CD8-positive, alpha-beta memory T cell (primary cell): ENCODE data around the gene TTC9. TPM values are rescaled to one million over a fixed set of nuclear protein-coding genes. Genes with fewer than 3 reads are reported as not detected.

Experiments used
- CTCF ChIA-PET: fragments of 350-600 bp; sonication (Branson Sonifier 250); formaldehyde crosslinking; loops from one replicate; lab custom pipeline; 2021; ENCODE audit warnings: antibody characterized with exemption; lab: Charles Lee
- POLR2A ChIA-PET: fragments of 350-600 bp; sonication (Branson Sonifier 250); formaldehyde crosslinking; loops from one replicate; lab custom pipeline; 2021; ENCODE audit warnings: antibody characterized with exemption; lab: Charles Lee
- DNase-seq, 5 donors: peaks; one replicate each; pipeline versions ENCODE4 v3.0.0 to v3.0.0-alpha.2; 2020 to 2022; ENCODE audit warnings: mixed read lengths in 1 of 5
- H3K27ac ChIP-seq: one replicate; pipeline ENCODE4 v1.7.0; 2013; ENCODE audit warnings: low read depth, mild to moderate bottlenecking, low read length, moderate library complexity
- H3K27me3 ChIP-seq: 2 replicates; pipeline ENCODE4 v1.7.0; 2013; ENCODE audit warnings: low read length, mild to moderate bottlenecking; ENCODE audit not compliant: insufficient read depth, poor library complexity, severe bottlenecking
- H3K36me3 ChIP-seq: 2 replicates; pipeline ENCODE4 v1.7.0; 2013; ENCODE audit warnings: mild to moderate bottlenecking, low read length, moderate library complexity; ENCODE audit not compliant: insufficient read depth
- H3K4me1 ChIP-seq: 2 replicates; pipeline ENCODE4 v1.7.0; 2013; ENCODE audit warnings: mild to moderate bottlenecking, low read length, moderate library complexity; ENCODE audit not compliant: insufficient read depth
- H3K4me3 ChIP-seq: 2 replicates; pipeline ENCODE4 v1.7.0; 2013; ENCODE audit warnings: mild to moderate bottlenecking, low read length
- H3K9me3 ChIP-seq: 2 replicates; pipeline ENCODE4 v1.7.0; 2013; ENCODE audit warnings: mild to moderate bottlenecking, low read length
- H3K27ac Mint-ChIP-seq, 8 donors: one replicate each; pipeline ENCODE4 v1.8.0; 2020 to 2021; ENCODE audit warnings: mixed read lengths in 8 of 8, mild to moderate bottlenecking in 6 of 8, inconsistent platforms in 3 of 8, moderate library complexity in 3 of 8
- H3K27me3 Mint-ChIP-seq, 2 donors: one replicate each; pipeline ENCODE4 v1.8.0; 2020 to 2021; ENCODE audit warnings: mixed read lengths in 2 of 2, mild to moderate bottlenecking in 1 of 2, moderate library complexity in 1 of 2
- H3K36me3 Mint-ChIP-seq, 3 donors: one replicate each; pipeline ENCODE4 v1.8.0; 2020 to 2021; ENCODE audit warnings: mixed read lengths in 3 of 3, inconsistent platforms in 1 of 3, mild to moderate bottlenecking in 1 of 3
- H3K4me1 Mint-ChIP-seq, 3 donors: one replicate each; pipeline ENCODE4 v1.8.0; 2020 to 2021; ENCODE audit warnings: mixed read lengths in 3 of 3, inconsistent platforms in 1 of 3, mild to moderate bottlenecking in 1 of 3
- H3K4me3 Mint-ChIP-seq, 7 donors: one replicate each; pipeline ENCODE4 v1.8.0; 2020 to 2021; ENCODE audit warnings: mixed read lengths in 7 of 7, mild to moderate bottlenecking in 6 of 7, moderate library complexity in 4 of 7, inconsistent platforms in 2 of 7
- H3K9me3 Mint-ChIP-seq, 5 donors: one replicate each; pipeline ENCODE4 v1.8.0; 2020 to 2022; ENCODE audit warnings: mixed read lengths in 5 of 5, mild to moderate bottlenecking in 3 of 5, moderate library complexity in 2 of 5, inconsistent platforms in 1 of 5
- polyA plus RNA-seq: library from polyadenylated mRNA; unstranded; fragments of 300-500 nt; fragmentation: Illumina TruSeq; gene quantifications from one replicate; pipeline ENCODE4 v1.2.3, GENCODE V29; 2021
- total RNA-seq, 2 experiments: library from RNA; stranded (reverse); gene quantifications; one replicate each; pipeline ENCODE4 v1.2.3, GENCODE V29; 2021

The TTC9 gene
- total RNA-seq = 1 to 10 TPM; 5.8 to 6.5 TPM
- polyA plus RNA-seq = 12.5 TPM

DNA sequence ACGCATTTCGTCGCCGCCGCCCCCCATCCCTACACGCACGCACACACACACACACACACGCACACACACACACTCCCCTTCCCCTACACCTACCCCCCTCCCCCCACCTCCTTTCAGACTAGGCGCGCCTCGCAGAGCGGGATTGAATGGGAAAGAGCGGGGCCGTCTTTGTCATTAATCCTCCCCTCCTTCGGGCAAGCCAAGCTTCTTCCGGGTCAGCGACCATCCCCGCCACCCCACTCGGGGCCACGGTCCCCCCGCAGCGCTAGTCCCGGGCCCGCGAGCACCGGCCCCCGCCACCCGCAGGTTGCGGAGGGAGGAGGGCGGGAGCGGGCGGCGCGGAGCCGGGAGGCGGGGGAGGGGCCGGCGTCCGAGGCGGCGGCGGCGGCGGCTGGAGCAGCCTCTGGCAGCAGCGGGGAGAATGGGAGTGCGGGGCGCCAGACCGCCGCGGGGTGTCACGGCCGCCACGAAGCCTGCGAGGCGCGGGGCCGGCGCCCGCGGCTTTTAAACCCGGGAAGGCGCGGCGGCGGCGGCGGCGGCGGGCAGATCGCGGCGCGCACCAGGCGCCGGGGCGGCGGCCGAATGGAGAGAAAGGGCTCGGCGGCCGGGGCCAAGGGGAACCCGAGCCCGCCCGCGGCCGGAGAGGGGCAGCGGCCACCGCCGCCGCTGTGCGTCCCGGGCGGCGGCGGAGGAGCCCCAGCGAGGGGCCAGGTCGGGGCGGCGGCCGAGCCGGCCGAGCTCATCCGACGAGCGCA is at the start of gene TTC9:
Gene TTC9, plus strand, starts transcription at position 369 of the 755 bp plus-strand sequence. Its CDS starts 214 bp downstream, at position 583.
- Mint-ChIP-seq H3K4me3 (peak within 1 kb of the TSS; percentile 97 to 99 (median 97)), H3K9me3 (no peaks in the 10 kb centered on the region), H3K4me1 (peaks cover 50 to 63% (median 57%) of the 10 kb centered on the region in 3 donors), H3K36me3 (peaks cover 0 to 15% (median 0%) of the 10 kb centered on the region in 3 donors), H3K27me3 (peaks cover 0 to 3% of the 10 kb centered on the region in 2 donors), H3K27ac (peak within 1 kb of the TSS; percentile 91 to 97 (median 96))
- ChIA-PET CTCF (interaction anchor here (0.6 to 3.9 kb wide), 10 partner anchors 14 to 400 kb away, joined by 3 to 31 read pairs (median 6); partner anchors contain the start of gene MED6), POLR2A (interaction anchor here (0.9 to 3.9 kb wide), 4 partner anchors 12 to 168 kb away, joined by 4 to 42 read pairs (median 14); partner anchors contain the start of gene MAP3K9)
- Histone ChIP-seq H3K4me3 (peak within 1 kb of the TSS; percentile 74), H3K36me3 (no peaks in the 10 kb centered on the region), H3K9me3 (no peaks in the 10 kb centered on the region), H3K4me1 (peaks cover 39% of the 10 kb centered on the region), H3K27me3 (no peaks in the 10 kb centered on the region), H3K27ac (peak within 1 kb of the TSS; percentile 30)
- DNase-seq = peak in 4 of 5 donors; percentile 23 to 53 (median 40)

DNA sequence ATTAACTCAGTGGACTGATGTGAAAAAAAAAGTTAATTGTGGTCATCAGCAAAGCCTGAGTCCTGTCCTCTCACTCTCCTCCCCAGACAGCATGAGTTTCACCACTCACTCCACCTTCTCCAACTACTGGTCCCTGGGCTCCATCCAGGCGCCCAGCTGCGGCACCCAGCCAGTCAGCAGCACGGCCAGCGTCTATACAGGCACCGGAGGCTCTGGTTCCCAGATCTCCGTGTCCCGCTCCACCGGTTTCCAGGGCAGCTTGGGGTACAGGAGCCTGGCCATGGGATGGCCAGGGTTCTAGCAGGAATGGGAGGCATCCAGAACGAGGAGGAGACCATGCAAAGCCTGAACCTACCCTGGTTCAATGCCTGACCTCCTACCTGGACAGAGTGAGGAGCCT is 47.3 kb upstream of the TTC9 start:
- no peak overlapping the region for H3K27ac Mint-ChIP-seq
- no peaks in the 10 kb centered on the region for H3K9me3 Mint-ChIP-seq
- no peaks in the 10 kb centered on the region for H3K27me3 Mint-ChIP-seq
- peaks cover 16 to 37% (median 27%) of the 10 kb centered on the region in 3 donors for H3K4me1 Mint-ChIP-seq
- peaks cover 57% of the 10 kb centered on the region for H3K36me3 ChIP-seq
- ChIA-PET CTCF (no interaction called here), POLR2A (no interaction called here)
- no peaks in the 10 kb centered on the region for H3K9me3 ChIP-seq
- no peak overlapping the region for H3K27ac ChIP-seq
- no peaks in the 10 kb centered on the region for H3K27me3 ChIP-seq
- H3K4me3 Mint-ChIP-seq = peak overlapping the region in 1 of 7 donors; percentile 5
- no peak overlapping the region for H3K4me3 ChIP-seq
- DNase-seq = no peak
- peaks cover 4 to 77% (median 26%) of the 10 kb centered on the region in 3 donors for H3K36me3 Mint-ChIP-seq
- peaks cover 9% of the 10 kb centered on the region for H3K4me1 ChIP-seq

DNA sequence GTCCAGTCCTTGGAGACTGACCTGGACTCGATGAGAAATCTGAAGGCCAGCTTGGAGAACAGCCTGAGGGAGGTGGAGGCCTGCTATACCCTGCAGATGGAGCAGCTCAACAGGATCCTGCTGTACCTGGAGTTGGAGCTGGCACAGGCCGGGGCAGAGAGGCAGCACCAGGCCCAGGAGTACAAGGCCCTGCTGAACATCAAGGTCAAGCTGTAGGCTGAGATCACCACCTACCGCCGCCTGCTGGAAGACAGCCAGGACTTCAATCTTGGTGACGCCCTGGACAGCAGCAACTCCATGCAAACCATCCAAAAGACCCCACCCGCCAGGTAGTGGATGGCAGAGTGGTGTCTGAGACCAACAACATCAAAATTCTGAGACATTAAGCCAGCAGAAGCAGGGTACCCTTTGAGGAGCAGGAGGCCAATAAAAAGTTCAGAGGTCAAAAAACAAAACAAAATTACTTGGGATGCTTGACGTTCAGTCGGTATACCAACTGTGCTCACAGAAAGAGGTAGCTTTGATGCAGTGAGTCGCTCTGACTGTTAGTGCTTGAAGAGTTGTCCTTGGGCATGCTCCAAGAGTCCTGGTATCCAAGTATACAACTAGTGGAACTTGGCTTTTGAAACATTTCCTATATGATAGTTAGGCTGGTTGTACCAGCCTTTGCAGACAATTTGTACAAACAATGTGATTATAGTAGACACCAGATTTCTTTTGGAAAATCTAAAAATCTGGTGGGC is 46.1 kb upstream of the TTC9 start:
- Histone ChIP-seq H3K4me3 (no peak overlapping the region), H3K4me1 (peaks cover 15% of the 10 kb centered on the region), H3K27me3 (no peaks in the 10 kb centered on the region), H3K9me3 (no peaks in the 10 kb centered on the region), H3K27ac (no peak overlapping the region), H3K36me3 (peaks cover 50% of the 10 kb centered on the region)
- no peaks in the 10 kb centered on the region for H3K9me3 Mint-ChIP-seq
- CTCF ChIA-PET = no interaction called here
- DNase-seq = no peak
- no peaks in the 10 kb centered on the region for H3K27me3 Mint-ChIP-seq
- peaks cover 27 to 44% (median 38%) of the 10 kb centered on the region in 3 donors for H3K4me1 Mint-ChIP-seq
- no peak overlapping the region for H3K4me3 Mint-ChIP-seq
- POLR2A ChIA-PET = no interaction called here
- peaks cover 4 to 70% (median 18%) of the 10 kb centered on the region in 3 donors for H3K36me3 Mint-ChIP-seq
- H3K27ac Mint-ChIP-seq = no peak overlapping the region

DNA sequence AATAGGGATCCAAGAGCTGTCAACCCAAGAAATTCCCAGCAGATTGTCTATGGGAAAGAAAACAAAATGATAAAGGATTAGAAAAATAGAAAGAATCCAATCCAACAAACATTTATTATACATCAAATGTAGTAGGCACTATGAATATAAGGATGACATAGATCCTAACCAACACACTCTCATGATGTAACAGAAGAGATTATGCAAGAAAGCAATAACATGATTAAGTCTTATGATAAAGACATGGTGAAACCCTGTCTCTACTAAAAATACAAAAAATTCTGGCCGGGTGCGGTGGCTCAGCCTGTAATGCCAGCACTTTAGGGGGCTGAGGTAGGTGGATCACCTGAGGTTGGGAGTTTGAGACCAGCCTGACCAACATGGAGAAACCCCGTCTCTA is 44.0 kb upstream of the TTC9 start:
- no peaks in the 10 kb centered on the region for H3K9me3 Mint-ChIP-seq
- H3K4me1 ChIP-seq = peaks cover 19% of the 10 kb centered on the region
- H3K27me3 ChIP-seq = no peaks in the 10 kb centered on the region
- no peak for DNase-seq
- H3K4me3 ChIP-seq = no peak overlapping the region
- H3K27ac Mint-ChIP-seq = peak overlapping the region in 1 of 8 donors; percentile 64
- H3K4me3 Mint-ChIP-seq = peak overlapping the region in 4 of 7 donors; percentile 2 to 100 (median 22)
- no peak overlapping the region for H3K27ac ChIP-seq
- H3K4me1 Mint-ChIP-seq = peaks cover 32 to 38% (median 38%) of the 10 kb centered on the region in 3 donors
- peaks cover 0 to 50% (median 13%) of the 10 kb centered on the region in 3 donors for H3K36me3 Mint-ChIP-seq
- H3K9me3 ChIP-seq = no peaks in the 10 kb centered on the region
- peaks cover 1 to 6% of the 10 kb centered on the region in 2 donors for H3K27me3 Mint-ChIP-seq
- H3K36me3 ChIP-seq = peaks cover 35% of the 10 kb centered on the region
- CTCF ChIA-PET = no interaction called here
- POLR2A ChIA-PET = no interaction called here

GRCh38 chr14:70599345-70599744 is 42.4 kb upstream of the TTC9 start:
- H3K4me1 Mint-ChIP-seq = peaks cover 32 to 38% (median 38%) of the 10 kb centered on the region in 3 donors
- no peaks in the 10 kb centered on the region for H3K9me3 ChIP-seq
- H3K4me3 ChIP-seq = no peak overlapping the region
- H3K27me3 Mint-ChIP-seq = peaks cover 1 to 8% of the 10 kb centered on the region in 2 donors
- ChIA-PET POLR2A (no interaction called here), CTCF (no interaction called here)
- H3K9me3 Mint-ChIP-seq = no peaks in the 10 kb centered on the region
- H3K4me3 Mint-ChIP-seq = peak overlapping the region; percentile 97 to 100 (median 99)
- no peak overlapping the region for H3K27ac ChIP-seq
- DNase-seq = no peak
- peaks cover 0 to 34% (median 4%) of the 10 kb centered on the region in 3 donors for H3K36me3 Mint-ChIP-seq
- no peaks in the 10 kb centered on the region for H3K27me3 ChIP-seq
- peak overlapping the region in 7 of 8 donors; percentile 23 to 99 (median 43) for H3K27ac Mint-ChIP-seq
- peaks cover 19% of the 10 kb centered on the region for H3K4me1 ChIP-seq
- peaks cover 19% of the 10 kb centered on the region for H3K36me3 ChIP-seq

DNA sequence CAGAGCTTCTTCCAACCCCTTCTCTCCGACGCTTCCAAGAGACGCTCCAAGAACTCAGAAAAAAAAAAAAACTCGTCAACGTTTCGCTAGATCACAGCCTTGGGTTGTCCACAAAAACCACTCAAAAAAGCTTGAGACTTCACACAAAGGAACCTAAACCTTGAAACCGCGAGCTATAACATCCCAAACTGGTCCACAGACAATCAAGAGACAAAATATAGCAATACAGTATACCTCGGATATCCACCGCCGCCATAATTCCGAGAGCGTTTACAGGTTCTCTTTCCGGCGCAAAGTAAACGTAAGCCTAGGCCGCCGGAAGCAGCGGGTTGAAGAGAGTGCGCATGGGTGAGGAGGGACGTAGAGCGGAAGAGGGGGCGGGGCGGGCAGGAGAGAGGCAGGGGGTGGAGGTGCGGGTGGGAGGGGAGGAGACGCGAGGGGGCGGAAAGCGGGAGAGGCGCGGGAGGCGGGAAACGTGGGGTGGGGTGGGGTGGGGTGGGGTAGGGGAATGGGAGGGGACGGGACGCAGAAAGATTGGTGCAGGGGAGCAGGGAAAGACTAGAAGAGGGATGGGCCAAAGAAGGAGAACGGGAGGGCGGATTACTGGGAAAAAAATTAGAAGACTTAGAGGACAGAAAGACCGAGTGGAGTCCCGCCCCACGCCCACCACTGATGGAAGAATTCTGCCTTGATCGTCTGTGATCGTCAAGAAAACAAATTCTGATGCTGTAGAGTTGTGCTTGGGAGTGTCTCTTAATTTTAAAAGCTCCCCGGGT is 41.1 kb upstream of the TTC9 start, which contains the start of gene MED6:
Gene MED6, minus strand, starts transcription at position 274 of the 776 bp plus-strand sequence. Its CDS starts 18 bp downstream, at position 256.
- Histone ChIP-seq H3K27ac (peak within 1 kb of the TSS; percentile 83), H3K4me1 (peaks cover 19% of the 10 kb centered on the region), H3K27me3 (no peaks in the 10 kb centered on the region), H3K4me3 (peak within 1 kb of the TSS; percentile 99), H3K9me3 (no peaks in the 10 kb centered on the region), H3K36me3 (peaks cover 11% of the 10 kb centered on the region)
- Mint-ChIP-seq H3K36me3 (peaks cover 0 to 21% (median 0%) of the 10 kb centered on the region in 3 donors), H3K4me1 (peaks cover 32 to 38% (median 33%) of the 10 kb centered on the region in 3 donors), H3K9me3 (no peaks in the 10 kb centered on the region), H3K4me3 (peak within 1 kb of the TSS; percentile 97 to 100 (median 99)), H3K27ac (peak within 1 kb of the TSS; percentile 95 to 99 (median 98)), H3K27me3 (peaks cover 1 to 14% of the 10 kb centered on the region in 2 donors)
- ChIA-PET POLR2A (no interaction called here), CTCF (interaction anchor here (0.7 to 2.0 kb wide), 7 partner anchors 10 to 217 kb away, joined by 3 to 9 read pairs (median 3); partner anchors contain the start of gene TTC9)
- DNase-seq = peak; percentile 82 to 95 (median 87)

DNA sequence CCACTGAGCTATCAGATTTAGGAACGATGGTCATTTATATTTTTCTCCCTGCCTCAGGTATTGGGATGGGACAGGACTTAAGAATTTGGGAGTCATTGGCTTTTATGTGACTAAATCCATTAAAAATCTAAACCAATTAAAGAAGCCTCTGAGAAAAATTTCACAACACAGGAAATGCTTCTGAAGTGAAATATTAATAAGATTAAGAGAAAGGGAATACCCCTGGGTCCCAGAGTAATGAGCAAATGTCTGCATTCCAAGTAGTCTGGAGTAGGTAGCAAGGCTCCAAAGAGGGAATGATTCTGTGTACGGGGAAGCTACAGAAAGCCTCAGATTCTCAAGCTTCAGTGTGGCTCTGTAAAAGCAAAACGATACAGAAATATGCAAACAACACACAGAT is 40.6 kb upstream of the TTC9 start:
- no peak overlapping the region for H3K27ac ChIP-seq
- H3K36me3 Mint-ChIP-seq = peaks cover 0 to 16% (median 0%) of the 10 kb centered on the region in 3 donors
- H3K4me1 Mint-ChIP-seq = peaks cover 32 to 37% (median 33%) of the 10 kb centered on the region in 3 donors
- H3K4me1 ChIP-seq = peaks cover 19% of the 10 kb centered on the region
- H3K4me3 ChIP-seq = peak overlapping the region; percentile 55
- ChIA-PET POLR2A (no interaction called here), CTCF (interaction anchor here (0.7 to 2.0 kb wide), 6 partner anchors 20 to 216 kb away, joined by 3 to 9 read pairs (median 4); partner anchors contain the start of gene TTC9)
- peaks cover 5% of the 10 kb centered on the region for H3K36me3 ChIP-seq
- H3K27me3 Mint-ChIP-seq = peaks cover 1 to 17% of the 10 kb centered on the region in 2 donors
- H3K4me3 Mint-ChIP-seq = peak overlapping the region; percentile 97 to 100 (median 99)
- H3K27me3 ChIP-seq = no peaks in the 10 kb centered on the region
- no peaks in the 10 kb centered on the region for H3K9me3 Mint-ChIP-seq
- DNase-seq = no peak
- peak overlapping the region in 5 of 8 donors; percentile 34 to 95 (median 82) for H3K27ac Mint-ChIP-seq
- H3K9me3 ChIP-seq = no peaks in the 10 kb centered on the region
